GM12801 (cell line): ENCODE measurements around the gene METTL25.

Experiments used
- TF ChIP-seq, protein P1 (sequence below): IDR thresholded peaks from one replicate; pipeline ENCODE4 v1.5.1; 2011; ENCODE audit warnings: control low read depth; ENCODE audit not compliant: insufficient read length; ENCODE audit errors: extremely low read depth

The METTL25 gene

DNA sequence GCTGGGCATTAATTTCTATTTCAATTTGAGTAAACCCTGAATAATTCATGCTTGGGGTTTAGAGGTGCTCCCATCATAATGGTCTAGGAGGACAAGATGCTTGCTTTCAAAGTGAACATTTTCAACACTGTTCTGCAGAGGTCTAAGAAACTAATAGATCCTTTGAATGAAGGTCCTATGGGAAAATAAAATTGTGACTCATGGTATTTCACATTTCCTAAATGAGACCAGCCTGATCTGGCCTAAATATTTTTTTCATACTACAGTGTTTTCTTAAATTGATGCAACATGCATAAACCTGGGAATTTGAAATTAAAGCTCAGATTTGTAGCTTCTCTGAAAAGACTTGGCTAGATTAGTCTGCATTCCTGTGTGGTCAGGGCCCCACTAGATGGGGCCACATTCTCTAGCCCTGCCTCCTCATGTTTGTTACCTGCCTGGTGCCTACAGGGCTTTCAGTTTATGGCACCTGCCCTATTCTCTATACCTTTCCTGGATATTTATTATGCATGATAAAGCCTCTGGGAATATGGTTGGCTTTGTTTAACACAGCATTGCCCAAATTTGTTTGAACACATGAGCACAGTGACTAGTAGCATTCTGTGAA is 112.7 kb downstream of the METTL25 start:
- TF ChIP-seq, protein P1, sequence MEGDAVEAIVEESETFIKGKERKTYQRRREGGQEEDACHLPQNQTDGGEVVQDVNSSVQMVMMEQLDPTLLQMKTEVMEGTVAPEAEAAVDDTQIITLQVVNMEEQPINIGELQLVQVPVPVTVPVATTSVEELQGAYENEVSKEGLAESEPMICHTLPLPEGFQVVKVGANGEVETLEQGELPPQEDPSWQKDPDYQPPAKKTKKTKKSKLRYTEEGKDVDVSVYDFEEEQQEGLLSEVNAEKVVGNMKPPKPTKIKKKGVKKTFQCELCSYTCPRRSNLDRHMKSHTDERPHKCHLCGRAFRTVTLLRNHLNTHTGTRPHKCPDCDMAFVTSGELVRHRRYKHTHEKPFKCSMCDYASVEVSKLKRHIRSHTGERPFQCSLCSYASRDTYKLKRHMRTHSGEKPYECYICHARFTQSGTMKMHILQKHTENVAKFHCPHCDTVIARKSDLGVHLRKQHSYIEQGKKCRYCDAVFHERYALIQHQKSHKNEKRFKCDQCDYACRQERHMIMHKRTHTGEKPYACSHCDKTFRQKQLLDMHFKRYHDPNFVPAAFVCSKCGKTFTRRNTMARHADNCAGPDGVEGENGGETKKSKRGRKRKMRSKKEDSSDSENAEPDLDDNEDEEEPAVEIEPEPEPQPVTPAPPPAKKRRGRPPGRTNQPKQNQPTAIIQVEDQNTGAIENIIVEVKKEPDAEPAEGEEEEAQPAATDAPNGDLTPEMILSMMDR, result no peak

DNA sequence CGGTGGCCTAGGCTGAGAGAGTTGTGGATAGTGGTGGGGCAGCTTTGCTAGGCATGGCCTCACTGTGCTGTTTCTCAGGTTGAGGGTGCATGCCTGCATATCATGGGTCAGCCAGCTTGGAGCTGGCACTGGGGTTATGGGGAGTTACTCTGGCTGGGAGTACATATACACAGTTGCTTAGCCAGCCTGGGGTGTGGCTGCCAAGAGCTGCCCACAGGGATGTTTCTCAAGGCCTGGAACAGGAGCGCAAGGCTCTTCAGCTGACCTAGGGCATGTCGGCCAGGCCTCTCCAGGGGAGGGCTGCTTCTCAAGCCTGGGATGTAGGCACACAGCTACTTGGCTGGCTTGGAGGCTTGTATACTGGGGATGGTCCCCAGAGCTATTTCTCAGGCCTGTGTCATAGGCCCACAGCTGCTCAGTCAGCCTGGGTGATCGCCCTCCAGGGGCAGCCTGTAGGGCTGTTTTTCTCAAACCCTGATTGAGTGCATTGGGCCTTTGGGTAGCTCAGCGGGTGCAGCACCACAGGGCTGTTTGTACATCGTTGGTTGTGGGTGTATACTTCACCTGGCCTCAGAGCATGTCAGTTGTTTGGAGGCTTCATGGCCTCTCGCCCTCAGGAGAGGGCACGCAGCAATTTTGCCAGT is 114.9 kb downstream of the METTL25 start:
- TF ChIP-seq, protein P1, result no peak

- TF ChIP-seq, protein P1, result no peak
These were observed 116.0 kb downstream of the METTL25 start for GRCh38 chr12:82474181-82474797.

- TF ChIP-seq, protein P1, result no peak
These were observed 116.5 kb downstream of the METTL25 start for GRCh38 chr12:82474798-82475184.

- TF ChIP-seq, protein P1, result no peak
These were observed 116.9 kb downstream of the METTL25 start for GRCh38 chr12:82475211-82475610.

DNA sequence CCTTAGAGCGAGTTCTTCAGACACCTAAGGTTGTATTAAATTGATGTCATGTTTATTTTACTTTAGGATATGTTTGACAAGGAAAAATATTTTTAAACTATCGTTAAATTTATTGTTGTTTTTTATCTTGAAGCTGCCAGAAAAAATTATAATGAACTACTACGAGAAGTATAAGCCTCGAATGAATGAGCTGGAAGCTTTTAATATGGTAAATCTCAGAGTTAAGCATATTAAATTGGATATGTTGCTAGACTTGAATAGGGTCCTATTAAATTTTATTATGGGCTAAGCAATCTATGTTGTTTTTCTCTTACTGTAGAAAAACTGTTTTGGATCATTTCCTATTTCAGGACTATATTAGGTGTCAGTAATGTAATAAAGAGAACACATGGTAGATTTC is 118.2 kb downstream of the METTL25 start:
- TF ChIP-seq, protein P1, result no peak

GRCh38 chr12:82479511-82479910 is 121.2 kb downstream of the METTL25 start:
- TF ChIP-seq, protein P1, result no peak
